OCI-LY3 (cell line): ENCODE measurements around the gene TOMM34.

ENCODE experiments used
- CTCF ChIP-seq: fragments of 200-600, 300-600 bp; sonication (generic); IDR thresholded peaks from 2 replicates; pipeline ENCODE4 v1.5.1; 2014; ENCODE audit warnings: antibody characterized with exemption, low read length, low read depth
- EZH2phosphoT487 ChIP-seq: fragments of 200-600 bp; shearing (Covaris generic); IDR thresholded peaks from 2 replicates; pipeline ENCODE4 v1.6.1; 2018; ENCODE audit warnings: antibody characterized with exemption, mixed run types, low read depth

DNA sequence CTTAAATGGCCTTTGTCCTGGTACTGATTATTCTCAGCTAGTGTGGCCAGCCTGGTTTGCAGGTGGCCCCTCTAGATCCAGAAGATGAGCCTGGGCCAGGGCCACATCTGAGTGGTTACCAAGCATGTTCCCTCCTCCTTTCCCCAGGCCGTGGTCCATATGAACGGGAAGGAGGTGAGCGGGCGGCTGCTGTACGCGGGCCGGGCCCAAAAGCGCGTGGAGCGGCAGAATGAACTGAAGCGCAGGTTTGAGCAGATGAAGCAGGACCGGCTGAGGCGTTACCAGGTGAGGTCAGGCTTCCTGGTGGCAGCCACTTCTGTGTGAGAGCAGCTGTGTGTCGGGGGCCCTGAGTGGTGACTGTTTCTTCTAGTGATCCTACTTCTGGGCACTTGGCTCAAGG lies 38.8 kb downstream of the TOMM34 start:
- TF ChIP-seq CTCF (no peak), EZH2phosphoT487 (no peak)
